HL-60/S4 treated with phorbol 12-myristate 13-acetate at 8.2 ng/mL for 4 days and 3 days (cell line): ENCODE results near the gene KCNJ18.
"Not testable (repeated sequence)": the region's sequence is repeated elsewhere in the genome, so short reads cannot be mapped to it uniquely, and the experiment has no call there.

Source experiments
- in situ Hi-C: fragments of 300-500 bp; cut with MboI; formaldehyde crosslinking; loops from 2 replicates; pipeline ENCODE4 v1.15.0; 2022; ENCODE audit warnings: low sequenced_read_pairs

Gene KCNJ18

DNA sequence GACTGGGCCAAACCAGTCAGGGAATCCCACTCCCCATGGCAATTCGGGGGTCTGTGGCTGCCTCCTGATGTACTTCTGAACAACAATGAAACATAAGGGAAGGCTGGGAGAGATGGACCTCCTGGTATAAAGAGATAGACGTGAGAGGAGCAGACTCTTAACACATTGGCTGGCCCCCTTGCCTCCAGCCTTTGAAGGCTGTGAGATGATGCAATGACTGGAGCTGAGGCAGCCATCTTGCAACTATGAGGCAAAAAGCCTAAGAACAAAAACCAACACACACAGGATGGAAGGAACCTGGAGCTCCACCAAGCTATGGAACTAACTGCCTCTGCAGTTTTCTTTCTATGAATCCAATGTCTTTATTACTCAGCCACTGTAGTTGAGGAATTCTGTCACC lies 58.8 kb downstream of the KCNJ18 start:
- in situ Hi-C loops, result not testable (repeated sequence)
